ENCODE results near the gene KLF16. TPM values are rescaled to one million over a fixed set of nuclear protein-coding genes. Genes with fewer than 3 reads are reported as not detected.

KLF16 gene
- polyA plus RNA-seq, 10 donors, result 5.6 to 13.2 (median 8.5) TPM

DNA sequence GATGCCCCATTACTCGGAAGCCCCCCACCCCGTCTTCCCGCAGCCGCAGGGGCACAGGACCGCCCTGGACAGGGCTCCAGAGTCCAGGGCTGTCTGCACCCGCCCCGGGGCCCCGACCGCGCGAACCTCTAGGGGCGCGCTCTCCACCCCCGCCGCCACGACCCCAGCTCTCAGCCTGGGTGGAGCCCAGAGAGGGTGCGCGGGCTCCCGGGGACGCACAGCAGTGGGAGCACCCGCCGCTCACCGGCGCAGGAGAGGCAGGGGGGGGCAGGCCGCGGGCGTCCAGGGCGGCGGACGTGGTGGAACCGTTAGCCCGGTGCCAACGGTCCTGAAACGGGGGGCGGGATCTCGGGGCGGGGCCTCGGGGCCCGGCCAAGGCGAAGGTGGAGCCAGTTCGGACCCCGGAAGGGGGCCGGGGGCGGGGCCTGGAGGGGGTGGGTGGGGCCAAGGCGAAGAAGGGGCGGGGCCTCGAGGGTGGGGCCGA, 51.4 kb downstream of the KLF16 start, which contains the start of gene ATP8B3:
TSS of gene ATP8B3 (minus strand) at position 335 of the 484 bp plus-strand sequence. CDS start 540 bp downstream, outside the sequence.
- peak in 1 of 3 donors; percentile 25 for DNase-seq

DNA sequence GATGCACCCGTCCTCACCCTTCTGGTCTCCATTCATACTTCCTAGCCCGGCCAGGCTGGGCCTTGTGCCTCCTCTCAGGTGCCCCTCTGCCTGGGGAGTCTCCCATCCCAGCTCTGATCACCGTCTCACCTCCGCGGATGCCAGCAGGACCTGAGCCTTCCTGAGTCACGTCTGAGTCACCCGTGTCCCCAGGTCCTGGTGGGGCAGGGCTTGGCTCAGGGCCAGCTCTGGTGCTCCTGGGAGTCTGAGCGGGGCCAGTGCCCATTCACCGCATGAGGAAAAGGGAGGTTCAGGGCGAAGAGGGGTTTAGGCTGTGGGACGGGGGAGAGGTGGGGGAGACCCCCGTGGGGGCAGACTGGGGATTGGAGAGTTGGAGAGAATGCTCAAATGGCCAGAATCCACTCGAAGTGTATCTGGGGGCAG, 51.9 kb downstream of the KLF16 start:
- peak in 2 of 3 donors; percentile 24 to 43 for DNase-seq

DNA sequence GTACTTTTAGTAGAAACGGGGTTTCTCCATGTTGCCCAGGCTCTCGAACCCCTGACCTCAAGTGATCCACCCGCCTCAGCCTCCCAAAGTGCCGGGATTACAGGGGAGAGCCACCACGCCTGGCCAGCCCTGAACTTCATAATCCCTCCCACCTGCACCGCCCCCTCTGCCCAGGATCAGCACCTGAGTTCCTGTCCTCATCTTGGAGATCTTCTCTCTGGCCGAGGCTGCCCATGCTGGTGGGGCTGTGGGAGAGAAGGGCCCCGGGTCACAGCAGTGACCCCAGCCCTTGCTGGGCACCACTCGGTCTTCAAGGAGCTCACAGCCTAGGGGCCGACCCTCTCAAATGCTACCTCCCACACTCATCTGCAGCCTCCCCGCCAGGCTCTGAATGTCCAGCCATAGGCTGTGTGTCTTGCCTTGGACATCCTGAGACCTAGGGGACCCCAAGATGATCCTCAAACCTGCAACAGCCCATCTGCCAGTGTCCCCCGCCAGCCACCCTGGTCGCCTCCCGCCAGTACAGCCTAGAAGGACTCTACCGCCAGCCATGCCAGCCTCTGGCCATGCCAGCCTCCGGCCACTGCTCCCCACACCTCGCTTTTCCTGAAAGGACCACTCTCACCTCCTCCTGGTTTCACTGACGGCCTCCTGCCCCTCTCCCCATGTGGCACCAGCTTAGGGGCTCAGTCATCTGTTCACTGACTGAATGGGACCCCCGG, 52.8 kb downstream of the KLF16 start:
- no peak for DNase-seq

DNA sequence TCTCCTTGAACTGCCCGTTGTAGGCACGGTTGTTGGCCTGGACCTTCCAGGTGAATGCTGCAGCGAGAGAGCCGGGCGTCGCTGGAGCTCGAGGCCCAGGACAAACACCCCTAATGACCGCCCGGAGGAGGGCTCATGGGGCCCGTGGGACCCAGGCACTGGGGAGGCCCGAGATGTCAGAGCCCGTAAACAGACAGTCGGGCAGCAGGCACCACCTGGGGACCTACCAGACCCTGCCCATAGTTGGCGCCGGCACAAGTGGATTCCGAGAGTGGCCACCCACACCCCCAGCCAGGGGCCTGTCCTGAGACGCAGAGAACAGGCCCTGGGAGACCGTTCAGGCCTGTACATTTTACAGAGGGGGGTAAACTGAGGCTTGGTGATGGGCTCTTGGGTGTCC, 53.7 kb downstream of the KLF16 start:
- DNase-seq, result no peak

DNA sequence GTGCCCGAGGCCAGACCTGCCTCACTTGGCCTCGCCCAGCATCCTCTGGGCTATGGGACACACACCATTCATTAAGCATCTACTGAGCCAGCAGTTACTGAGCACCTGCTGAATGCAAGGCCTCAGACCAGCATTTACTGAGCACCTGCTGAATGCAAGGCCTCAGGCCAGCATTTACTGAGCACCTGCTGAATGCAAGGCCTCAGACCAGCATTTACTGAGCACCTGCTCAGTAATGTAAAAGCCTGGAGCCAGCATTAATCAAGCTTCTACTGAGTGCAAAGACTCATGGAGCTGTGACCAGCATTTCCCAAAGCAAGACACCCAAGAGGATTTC, 55.0 kb downstream of the KLF16 start:
- DNase-seq, result no peak

DNA sequence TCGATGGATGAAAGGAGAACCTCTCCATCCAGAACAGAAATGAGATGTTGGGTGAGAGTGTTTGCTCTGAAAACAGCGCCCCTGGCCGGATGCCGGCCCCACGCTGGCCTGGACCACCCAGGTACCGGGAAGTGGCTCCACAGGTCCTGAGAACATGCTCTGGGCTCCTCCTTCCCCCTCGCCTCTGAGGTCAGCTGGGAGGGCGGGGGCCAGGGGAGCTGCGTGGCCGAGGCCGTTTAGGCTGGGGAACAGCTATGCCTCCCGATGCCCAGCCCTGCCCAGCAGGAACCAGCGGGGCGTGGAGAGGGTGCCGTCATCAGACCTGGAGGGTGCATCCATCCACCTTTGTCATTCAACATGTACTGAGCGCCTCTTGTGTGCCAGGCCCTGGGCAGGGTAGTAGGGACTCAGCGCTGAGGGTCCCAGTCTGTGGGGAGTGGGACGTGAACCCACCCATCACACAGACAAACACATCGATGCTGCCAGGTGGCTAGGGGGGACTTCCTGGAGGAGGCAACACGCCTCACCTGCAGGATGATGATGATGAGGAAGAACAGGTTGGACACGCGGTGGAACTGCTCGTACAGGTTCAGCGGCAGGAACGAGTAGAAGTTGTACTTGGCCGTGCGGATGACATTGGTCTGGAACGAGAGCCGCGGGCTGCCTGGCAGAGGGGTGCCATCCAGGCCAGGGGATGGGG, 55.5 kb downstream of the KLF16 start:
- DNase-seq, result no peak

DNA sequence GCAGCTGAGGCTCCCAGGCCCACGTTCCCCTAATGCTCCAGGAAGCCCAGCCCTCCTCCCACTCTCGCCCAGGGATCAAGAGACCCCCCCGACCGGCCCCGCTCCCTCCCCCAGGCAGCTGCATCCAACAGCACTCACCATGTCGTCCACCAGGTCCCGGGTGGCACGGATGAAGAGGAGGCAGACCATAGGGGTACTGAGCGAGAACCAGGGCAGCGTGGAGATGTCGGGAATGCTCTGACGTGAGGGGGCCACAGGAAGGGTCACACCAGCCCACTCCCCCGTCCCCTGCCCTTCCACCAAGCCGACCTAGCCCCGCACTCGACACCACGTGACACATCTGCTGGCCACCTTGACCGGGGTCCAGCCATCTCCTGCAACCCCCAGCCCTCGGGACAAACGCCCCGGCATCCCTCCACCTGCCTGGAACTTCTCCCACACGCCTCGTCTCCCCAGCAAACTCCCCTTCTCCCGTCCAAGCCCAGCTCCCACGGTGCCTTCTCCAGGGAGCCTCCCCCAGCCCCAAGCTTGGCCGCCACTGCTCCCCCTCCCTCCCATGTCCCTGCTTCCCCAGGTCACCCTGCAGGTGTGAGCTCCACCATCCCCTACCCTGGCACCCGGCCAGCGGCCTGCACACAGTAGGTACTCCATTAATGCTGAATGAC, 56.2 kb downstream of the KLF16 start:
- no peak for DNase-seq

DNA sequence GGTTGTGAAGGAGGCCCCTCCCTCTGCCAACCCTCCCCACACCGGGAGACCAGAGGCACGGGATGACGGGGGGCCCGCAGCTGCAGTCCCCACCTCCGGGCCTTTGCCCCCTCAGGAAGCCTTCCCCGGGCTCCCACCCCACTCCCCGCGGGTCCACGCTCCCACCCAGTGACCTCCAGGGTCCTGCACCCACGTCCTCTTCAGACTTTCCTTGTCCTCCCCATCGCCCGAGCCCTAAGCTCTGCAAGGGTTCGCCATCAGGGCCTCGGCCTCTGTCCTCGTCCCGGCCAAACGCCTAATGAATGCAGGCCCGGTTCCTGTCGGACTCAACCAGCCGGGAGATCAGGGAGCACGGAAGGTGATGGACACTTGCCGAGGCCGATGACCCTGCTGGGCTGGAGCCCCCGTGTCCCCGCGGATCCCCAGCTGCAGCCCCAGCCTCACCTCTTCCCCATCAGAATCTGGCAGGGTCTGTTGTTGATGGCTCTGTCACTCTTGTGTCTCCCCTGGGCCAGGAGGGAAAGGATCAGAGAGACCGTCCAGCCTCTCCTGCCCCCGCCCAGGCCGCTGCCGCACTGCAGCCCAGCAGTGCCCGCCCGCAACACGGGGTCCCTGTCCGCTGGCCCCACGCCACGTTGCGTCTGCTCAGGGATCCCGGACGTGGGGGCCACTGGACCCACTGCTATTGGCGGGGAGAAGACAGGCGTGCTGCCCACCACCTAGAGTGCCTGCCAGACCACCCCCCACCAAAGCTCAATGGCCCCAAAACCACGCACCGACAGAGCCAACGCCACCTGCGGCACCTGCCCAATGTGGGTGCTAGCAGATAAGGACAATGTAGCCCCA, 57.0 kb downstream of the KLF16 start:
- no peak for DNase-seq

DNA sequence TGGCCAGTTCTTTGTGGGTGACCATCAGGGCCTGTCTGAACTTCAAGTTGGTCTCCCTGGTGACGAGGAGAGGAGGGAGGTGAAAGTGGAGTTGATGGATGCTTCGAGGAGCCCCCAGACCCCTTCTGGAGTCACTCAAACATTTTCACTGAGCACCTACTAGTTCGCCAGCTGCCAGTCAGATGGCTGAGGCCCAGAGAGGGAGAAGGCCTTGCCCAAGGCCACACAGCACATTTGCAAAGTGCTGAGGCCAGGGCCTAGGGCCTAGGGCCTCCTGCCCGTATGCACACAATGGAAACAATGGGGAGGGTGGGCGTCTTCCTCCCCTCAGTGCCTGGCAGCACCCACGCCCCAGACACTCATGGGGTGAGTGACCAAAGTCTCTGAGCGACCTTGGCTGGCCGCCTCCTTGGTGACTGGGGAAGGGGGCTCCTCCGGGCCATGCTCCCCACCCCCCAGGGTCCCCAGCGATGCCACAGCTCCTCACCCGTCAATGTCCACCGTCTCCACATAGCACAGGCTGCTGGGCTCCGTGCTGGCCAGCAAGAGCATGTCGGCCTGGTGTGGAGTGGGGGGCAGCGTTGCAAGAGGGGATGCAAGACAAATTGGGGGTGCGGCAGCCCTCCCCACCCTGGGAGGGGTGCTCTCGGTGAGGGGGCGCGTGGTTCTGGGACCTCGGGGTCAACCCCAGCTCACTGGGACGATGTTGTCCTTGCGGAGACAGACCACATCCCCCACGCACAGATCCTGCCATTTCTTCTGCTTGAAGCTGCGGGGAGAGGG, 57.8 kb downstream of the KLF16 start:
- no peak for DNase-seq

DNA sequence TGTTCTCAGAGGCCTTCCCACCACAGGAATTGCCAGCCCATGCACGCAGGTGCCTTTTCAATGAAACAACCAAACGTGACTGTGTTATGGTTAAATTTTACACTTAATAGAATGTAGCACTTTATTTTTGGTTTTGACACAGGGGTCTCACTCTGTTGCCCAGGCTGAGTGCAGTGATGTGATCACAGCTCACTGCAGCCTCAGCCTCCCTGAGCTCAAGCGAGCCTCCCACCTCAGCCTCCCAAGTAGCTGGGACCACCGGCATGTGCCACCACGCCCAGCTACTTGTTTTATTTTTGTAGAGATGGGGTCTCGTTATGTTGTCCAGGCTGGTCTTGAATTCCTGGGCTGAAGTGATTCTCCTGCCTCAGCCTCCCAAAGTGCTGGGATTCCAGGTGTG, 58.5 kb downstream of the KLF16 start:
- DNase-seq, result no peak

Other genes with a start within 250 kb of the KLF16 start
- 100 to 1,000 TPM; 101 to 150 (median 115) TPM for gene TCF3, start 211.0 kb downstream of the KLF16 start, polyA plus RNA-seq (ENCODE audit: insufficient read length in 10 of 10)
- under 1 TPM in 3 of 10 donors, not detected in 7; 0.03 TPM for gene ONECUT3, start 110.1 kb downstream of the KLF16 start, polyA plus RNA-seq (ENCODE audit: insufficient read length in 10 of 10)
- gene ATP8B3, start 51.3 kb downstream of the KLF16 start, polyA plus RNA-seq (ENCODE audit: insufficient read length in 10 of 10), result under 1 TPM; 0.51 to 0.80 (median 0.70) TPM
- gene REXO1, start 15.1 kb downstream of the KLF16 start, polyA plus RNA-seq (ENCODE audit: insufficient read length in 10 of 10), result 10 to 100 TPM; 16.1 to 27.6 (median 23.0) TPM
- gene ABHD17A, start 21.9 kb upstream of the KLF16 start, polyA plus RNA-seq (ENCODE audit: insufficient read length in 10 of 10), result 10 to 100 TPM; 37.7 to 69.5 (median 43.3) TPM
- gene ADAT3, start 41.8 kb upstream of the KLF16 start, polyA plus RNA-seq (ENCODE audit: insufficient read length in 10 of 10), result 1 to 10 TPM; 1.0 to 2.5 (median 1.9) TPM
- gene SCAMP4, start 41.8 kb upstream of the KLF16 start, polyA plus RNA-seq (ENCODE audit: insufficient read length in 10 of 10), result 10 to 100 TPM; 21.0 to 34.3 (median 27.3) TPM
- 10 to 100 TPM; 27.5 to 50.2 (median 36.4) TPM for gene CSNK1G2, start 77.6 kb upstream of the KLF16 start, polyA plus RNA-seq (ENCODE audit: insufficient read length in 10 of 10)
- gene BTBD2, start 152.1 kb upstream of the KLF16 start, polyA plus RNA-seq (ENCODE audit: insufficient read length in 10 of 10), result 10 to 100 TPM; 49.9 to 89.7 (median 65.0) TPM
- gene MKNK2, start 187.7 kb upstream of the KLF16 start, polyA plus RNA-seq (ENCODE audit: insufficient read length in 10 of 10), result 10 to 100 TPM; 59.6 to 92.7 (median 76.8) TPM
- gene MOB3A, start 232.7 kb upstream of the KLF16 start, polyA plus RNA-seq (ENCODE audit: insufficient read length in 10 of 10), result 10 to 100 TPM; 13.5 to 19.9 (median 15.6) TPM
- gene IZUMO4, start 233.3 kb upstream of the KLF16 start, polyA plus RNA-seq (ENCODE audit: insufficient read length in 10 of 10), result 1 to 10 TPM; 1.1 to 3.9 (median 1.7) TPM

Data from muscle of back (tissue), 11 donors.